WTC11 (cell line): ENCODE measurements around the gene C10orf88.

ENCODE experiments used
- CBFB ChIP-seq: sonication (generic); formaldehyde crosslinking; IDR thresholded peaks from 2 replicates; pipeline ENCODE4 v1.8.1; 2022; ENCODE audit warnings: mild to moderate bottlenecking, low read depth, missing genetic modification reagents
- ZNF671 ChIP-seq: fragments of 250-450 bp; sonication (Bioruptor Pico); IDR thresholded peaks from 2 replicates; pipeline ENCODE4 v1.8.0; 2021; ENCODE audit warnings: mild to moderate bottlenecking
- TF ChIP-seq, protein P1 (sequence below): fragments of 200-600 bp; IDR thresholded peaks from 2 replicates; pipeline ENCODE4 v1.8.0; 2022; ENCODE audit warnings: antibody characterized with exemption

DNA sequence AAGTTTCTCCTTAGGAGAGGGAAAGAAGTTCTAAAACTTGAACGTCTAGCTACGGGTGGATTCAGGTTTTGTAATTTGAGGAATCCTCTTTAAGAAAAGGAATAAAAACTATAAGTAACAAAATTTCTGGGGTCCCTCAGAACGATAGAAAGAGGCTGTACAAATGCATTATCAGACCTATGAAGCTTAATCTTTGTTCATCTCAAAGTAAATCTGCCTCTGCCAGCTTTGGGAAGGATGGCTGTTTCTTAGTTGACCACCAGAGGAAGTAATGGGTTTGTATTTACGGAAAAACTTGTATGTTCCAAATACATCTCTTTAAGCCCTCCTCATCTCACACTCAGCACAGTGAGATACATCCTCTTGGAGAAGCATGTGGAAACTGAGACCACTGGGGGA lies 27.0 kb upstream of the C10orf88 start:
- TF ChIP-seq ZNF671 (no peak), CBFB (CRISPR knock-in tag) (no peak)
- TF ChIP-seq, protein P1, sequence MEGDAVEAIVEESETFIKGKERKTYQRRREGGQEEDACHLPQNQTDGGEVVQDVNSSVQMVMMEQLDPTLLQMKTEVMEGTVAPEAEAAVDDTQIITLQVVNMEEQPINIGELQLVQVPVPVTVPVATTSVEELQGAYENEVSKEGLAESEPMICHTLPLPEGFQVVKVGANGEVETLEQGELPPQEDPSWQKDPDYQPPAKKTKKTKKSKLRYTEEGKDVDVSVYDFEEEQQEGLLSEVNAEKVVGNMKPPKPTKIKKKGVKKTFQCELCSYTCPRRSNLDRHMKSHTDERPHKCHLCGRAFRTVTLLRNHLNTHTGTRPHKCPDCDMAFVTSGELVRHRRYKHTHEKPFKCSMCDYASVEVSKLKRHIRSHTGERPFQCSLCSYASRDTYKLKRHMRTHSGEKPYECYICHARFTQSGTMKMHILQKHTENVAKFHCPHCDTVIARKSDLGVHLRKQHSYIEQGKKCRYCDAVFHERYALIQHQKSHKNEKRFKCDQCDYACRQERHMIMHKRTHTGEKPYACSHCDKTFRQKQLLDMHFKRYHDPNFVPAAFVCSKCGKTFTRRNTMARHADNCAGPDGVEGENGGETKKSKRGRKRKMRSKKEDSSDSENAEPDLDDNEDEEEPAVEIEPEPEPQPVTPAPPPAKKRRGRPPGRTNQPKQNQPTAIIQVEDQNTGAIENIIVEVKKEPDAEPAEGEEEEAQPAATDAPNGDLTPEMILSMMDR, result no peak; the same call in 1 of the 2 replicates
